ENCODE data around the gene CCNQ. TPM values are rescaled to one million over a fixed set of nuclear protein-coding genes. Genes with fewer than 3 reads are reported as not detected.
A peak's percentile ranks its signal among the peaks of the same experiment; 100 is the strongest.

CCNQ gene
- total and polyA plus RNA-seq, 8 donors: 10.8 to 18.7 (median 13.6) TPM

GRCh38 chrX:153587342-153587741, 11.6 kb downstream of the CCNQ start:
- no peak overlapping the region for H3K4me3 ChIP-seq
- ATAC-seq: no peak
- no peak overlapping the region for H3K27ac ChIP-seq
- TF ChIP-seq, protein P1, sequence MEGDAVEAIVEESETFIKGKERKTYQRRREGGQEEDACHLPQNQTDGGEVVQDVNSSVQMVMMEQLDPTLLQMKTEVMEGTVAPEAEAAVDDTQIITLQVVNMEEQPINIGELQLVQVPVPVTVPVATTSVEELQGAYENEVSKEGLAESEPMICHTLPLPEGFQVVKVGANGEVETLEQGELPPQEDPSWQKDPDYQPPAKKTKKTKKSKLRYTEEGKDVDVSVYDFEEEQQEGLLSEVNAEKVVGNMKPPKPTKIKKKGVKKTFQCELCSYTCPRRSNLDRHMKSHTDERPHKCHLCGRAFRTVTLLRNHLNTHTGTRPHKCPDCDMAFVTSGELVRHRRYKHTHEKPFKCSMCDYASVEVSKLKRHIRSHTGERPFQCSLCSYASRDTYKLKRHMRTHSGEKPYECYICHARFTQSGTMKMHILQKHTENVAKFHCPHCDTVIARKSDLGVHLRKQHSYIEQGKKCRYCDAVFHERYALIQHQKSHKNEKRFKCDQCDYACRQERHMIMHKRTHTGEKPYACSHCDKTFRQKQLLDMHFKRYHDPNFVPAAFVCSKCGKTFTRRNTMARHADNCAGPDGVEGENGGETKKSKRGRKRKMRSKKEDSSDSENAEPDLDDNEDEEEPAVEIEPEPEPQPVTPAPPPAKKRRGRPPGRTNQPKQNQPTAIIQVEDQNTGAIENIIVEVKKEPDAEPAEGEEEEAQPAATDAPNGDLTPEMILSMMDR (IDR thresholded peaks at IDR 0.05): no peak
- peaks cover 0 to 7% of the 10 kb centered on the region in 2 donors for H3K4me1 ChIP-seq
- intact Hi-C loops (cut with DNase I): no loop called here
- peaks cover 0 to 52% of the 10 kb centered on the region in 2 donors for H3K36me3 ChIP-seq
- H3K9me3 ChIP-seq: no peaks in the 10 kb centered on the region
- DNase-seq: no peak
- H3K27me3 ChIP-seq: no peaks in the 10 kb centered on the region

DNA sequence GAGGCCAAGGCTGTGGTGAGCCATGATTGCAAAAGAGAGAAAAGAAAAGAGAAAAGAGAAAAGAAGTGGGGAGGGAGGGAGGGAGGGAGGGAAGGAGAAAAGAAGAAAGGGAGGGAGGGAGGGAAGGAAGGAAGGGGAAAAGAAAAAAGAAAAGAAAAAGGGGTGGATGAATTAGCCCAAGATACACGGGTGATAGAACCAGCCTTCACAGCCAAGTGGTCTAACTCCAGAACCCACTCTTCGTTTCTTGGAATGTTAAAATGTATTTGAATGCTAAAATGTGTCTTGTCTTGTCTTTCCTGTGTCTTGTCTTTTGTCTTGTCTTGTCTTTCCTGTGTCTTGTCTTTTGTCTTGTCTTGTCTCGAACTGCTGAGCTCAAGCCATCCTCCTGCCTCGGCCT, 13.1 kb downstream of the CCNQ start:
- no peaks in the 10 kb centered on the region for H3K9me3 ChIP-seq
- DNase-seq (no peak), ATAC-seq (no peak)
- H3K27ac ChIP-seq: no peak overlapping the region
- no peaks in the 10 kb centered on the region for H3K27me3 ChIP-seq
- TF ChIP-seq, protein P1 (IDR thresholded peaks at IDR 0.05): no peak
- peaks cover 0 to 7% of the 10 kb centered on the region in 2 donors for H3K4me1 ChIP-seq
- no peak overlapping the region for H3K4me3 ChIP-seq
- intact Hi-C loops (cut with DNase I): no loop called here
- H3K36me3 ChIP-seq: peaks cover 0 to 37% of the 10 kb centered on the region in 2 donors

DNA sequence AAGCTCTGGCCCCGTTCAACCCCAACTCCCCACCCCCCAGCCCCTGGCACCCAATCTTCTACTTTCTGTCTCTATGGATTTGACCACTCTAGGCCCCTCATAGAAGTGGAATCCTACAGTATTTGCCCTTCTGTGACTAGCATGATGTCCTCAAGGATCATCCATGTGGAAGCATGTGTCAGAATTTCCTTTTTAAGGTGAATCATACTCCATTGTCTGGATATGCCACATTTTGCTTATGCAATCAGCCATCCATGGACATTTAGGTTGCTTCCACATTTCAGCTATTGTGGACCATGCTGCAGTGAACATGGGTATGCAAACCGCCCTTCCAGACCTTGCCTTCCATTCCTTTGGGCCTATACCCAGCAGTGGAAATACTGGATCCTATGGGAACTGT, 15.5 kb downstream of the CCNQ start:
- DNase-seq (no peak), ATAC-seq (no peak)
- H3K9me3 ChIP-seq: no peaks in the 10 kb centered on the region
- intact Hi-C loops (cut with DNase I): no loop called here
- no peaks in the 10 kb centered on the region for H3K27me3 ChIP-seq
- H3K27ac ChIP-seq: no peak overlapping the region
- no peak overlapping the region for H3K4me3 ChIP-seq
- peaks cover 0 to 7% of the 10 kb centered on the region in 2 donors for H3K4me1 ChIP-seq
- H3K36me3 ChIP-seq: peaks cover 0 to 18% of the 10 kb centered on the region in 2 donors
- TF ChIP-seq, protein P1 (IDR thresholded peaks at IDR 0.05): no peak

DNA sequence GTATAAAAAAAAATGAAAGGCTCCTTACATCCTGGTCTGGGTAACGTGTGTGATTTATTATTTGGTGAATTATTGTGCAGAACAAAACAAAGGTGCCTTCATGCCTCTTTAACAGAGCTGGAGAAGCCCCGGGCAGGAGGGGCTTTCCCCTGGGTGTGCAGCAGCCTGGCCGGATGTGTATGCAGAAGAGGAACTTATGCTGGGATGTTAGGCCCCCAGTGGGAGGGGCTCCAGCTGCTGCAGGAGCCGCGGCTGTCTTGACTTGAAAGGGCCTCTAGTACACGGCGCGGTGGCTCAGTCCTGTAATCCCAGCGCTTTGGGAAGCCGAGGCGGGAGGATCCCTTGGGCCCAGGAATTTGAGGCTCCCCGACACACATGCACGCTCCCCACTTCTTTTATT, 16.0 kb downstream of the CCNQ start:
- H3K27me3 ChIP-seq: no peaks in the 10 kb centered on the region
- H3K36me3 ChIP-seq: peaks cover 0 to 13% of the 10 kb centered on the region in 2 donors
- DNase-seq (peak in 3 of 4 donors; percentile 22 to 69 (median 47)), ATAC-seq (peak; percentile 56)
- H3K9me3 ChIP-seq: no peaks in the 10 kb centered on the region
- no peak overlapping the region for H3K4me3 ChIP-seq
- no peak overlapping the region for H3K27ac ChIP-seq
- peaks cover 0 to 7% of the 10 kb centered on the region in 2 donors for H3K4me1 ChIP-seq
- intact Hi-C loops (cut with DNase I): no loop called here
- TF ChIP-seq, protein P1 (IDR thresholded peaks at IDR 0.05): no peak

DNA sequence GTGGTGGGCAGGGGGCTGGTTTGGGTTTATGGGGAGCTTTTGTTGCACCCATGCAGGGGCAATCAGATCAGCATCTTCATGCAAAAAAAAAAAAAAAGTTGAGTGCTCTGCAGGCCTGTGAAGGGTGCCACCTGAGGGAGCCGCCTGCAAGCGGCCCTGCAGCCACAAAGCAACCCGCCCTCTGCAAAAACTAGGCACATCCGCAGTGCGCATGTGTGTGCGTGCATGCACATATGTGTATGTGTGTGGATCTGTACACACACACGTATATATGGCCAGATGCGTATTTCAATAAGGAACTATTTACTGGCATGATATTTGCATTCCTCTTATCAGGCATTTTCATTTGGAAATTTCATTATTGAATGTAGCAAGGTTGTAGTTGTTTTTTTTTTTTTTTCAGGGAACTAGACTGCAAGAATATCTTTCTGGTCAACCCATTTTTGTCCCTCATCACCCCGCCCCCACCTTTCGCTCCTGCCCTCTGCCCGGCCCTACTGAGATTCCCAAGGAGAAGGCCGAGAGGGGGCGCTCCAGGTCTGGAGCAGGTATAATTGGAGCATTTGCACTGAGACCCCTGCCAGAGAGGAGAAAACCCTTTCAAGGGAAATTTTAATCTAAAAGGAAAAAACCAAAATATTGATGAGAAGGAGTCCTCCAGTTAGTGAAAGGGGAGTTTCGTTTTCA, 18.1 kb downstream of the CCNQ start:
- ATAC-seq: no peak
- H3K27ac ChIP-seq: no peak overlapping the region
- no peaks in the 10 kb centered on the region for H3K27me3 ChIP-seq
- H3K9me3 ChIP-seq: no peaks in the 10 kb centered on the region
- intact Hi-C loops (cut with DNase I): no loop called here
- H3K4me3 ChIP-seq: no peak overlapping the region
- no peak for DNase-seq
- H3K4me1 ChIP-seq: peaks cover 0 to 7% of the 10 kb centered on the region in 2 donors
- TF ChIP-seq, protein P1 (IDR thresholded peaks at IDR 0.05): no peak
- H3K36me3 ChIP-seq: no peaks in the 10 kb centered on the region
